TTC549 (cell line): ENCODE measurements around the gene IL3RA.
"Not testable (repeated sequence)": the region's sequence is repeated elsewhere in the genome, so short reads cannot be mapped to it uniquely, and the experiment has no call there.

Experiments
- FAIRE-seq: peaks from 2 replicates; lab custom pipeline; 2012; peaks lifted over from hg19 to GRCh38; lab: Jason Lieb, UNC

The IL3RA gene

DNA sequence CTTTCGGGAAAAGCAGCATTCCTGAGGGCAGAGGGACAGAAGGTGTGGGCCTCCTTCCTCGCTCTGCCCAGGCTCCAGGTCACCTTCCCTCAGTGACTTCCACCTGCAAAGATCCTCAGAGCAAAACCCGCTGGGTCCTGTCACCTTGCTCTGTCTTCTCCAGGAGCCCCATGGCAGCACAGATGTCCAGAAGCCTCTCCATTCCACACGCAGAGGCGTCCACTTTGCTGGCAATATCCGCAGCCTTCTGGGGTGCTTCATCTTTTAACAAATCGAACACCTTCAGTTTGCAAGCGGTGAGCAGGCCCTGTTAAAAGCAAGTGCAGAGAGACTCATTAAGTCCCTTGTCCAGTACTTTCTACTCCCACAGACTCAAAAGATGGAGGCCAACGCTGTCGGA is 88.8 kb downstream of the IL3RA start:
- no peak for FAIRE-seq

DNA sequence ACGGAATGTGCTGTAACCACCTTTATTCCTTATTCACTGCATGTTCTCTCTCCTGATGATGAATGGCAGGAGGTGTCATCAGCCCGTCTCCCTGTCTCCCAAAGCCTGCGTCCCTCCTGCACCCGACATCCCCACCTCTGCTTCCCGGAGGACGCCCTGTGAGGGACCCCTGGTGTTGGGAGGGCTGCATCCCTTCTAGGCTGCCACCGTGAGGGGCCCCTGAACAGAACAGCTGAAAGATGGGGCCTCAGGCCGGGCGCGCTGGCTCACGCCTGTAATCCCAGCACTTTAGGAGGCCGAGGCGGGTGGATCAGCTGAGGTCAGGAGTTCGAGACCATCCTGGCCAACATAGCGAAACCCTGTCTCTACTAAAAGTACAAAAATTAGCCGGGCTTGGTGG is 89.7 kb downstream of the IL3RA start:
- not testable (repeated sequence) for FAIRE-seq

DNA sequence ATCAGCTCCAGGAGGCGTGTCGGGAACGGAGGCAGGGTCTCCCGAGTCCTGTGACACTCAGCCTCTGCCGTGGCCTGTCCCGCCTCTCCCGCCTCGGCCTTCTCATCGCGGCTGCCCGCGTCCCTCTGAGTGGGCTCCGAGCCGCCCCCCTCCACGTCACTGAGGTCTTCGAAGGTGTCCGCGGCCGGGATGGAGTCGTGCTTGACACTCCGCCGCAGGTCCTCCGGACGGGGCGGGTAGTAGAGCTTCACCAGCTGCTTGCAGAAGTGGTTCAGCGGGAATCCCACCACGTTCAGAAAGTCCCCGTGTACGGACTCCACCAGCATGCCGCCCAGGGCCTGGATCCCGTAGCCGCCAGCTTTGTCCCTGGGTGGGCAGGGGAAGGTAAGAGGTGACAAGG is 91.2 kb downstream of the IL3RA start:
- FAIRE-seq: no peak

DNA sequence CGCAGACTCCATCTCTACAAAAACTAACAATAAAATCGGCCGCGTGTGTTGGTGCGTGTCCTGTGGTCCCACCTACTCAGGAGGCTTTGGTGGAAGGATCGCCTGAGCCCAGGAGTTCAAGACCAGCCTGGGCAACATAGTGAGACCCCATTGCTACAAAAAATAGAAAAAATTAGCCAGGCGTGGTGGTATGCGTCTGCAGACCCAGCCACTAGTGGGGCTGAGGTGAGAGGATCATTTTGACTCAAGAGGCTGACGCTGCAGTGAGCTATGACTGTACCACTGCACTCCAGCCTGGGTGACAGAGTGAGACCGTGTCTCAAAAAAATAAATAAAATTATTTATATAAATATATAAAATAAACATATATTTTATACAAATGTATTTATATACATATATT is 93.9 kb downstream of the IL3RA start:
- FAIRE-seq: no peak
